OCI-LY7 (cell line): Measurements from ENCODE around the gene AFDN.

Experiments
- EZH2phosphoT487 ChIP-seq: fragments of 200-600 bp; sonication (generic); IDR thresholded peaks from 2 replicates; pipeline ENCODE4 v1.6.1; 2018; ENCODE audit warnings: low read depth, borderline replicate concordance, mild to moderate bottlenecking, mixed run types, antibody characterized with exemption, low read length, moderate library complexity, mixed read lengths
- TF ChIP-seq, protein P1 (sequence below): fragments of 200-600 bp; sonication (generic); conservative IDR thresholded peaks from 2 replicates; pipeline ENCODE4 v1.5.1; 2014; ENCODE audit warnings: mild to moderate bottlenecking, antibody characterized with exemption, low read length, moderate library complexity, mixed read lengths

DNA sequence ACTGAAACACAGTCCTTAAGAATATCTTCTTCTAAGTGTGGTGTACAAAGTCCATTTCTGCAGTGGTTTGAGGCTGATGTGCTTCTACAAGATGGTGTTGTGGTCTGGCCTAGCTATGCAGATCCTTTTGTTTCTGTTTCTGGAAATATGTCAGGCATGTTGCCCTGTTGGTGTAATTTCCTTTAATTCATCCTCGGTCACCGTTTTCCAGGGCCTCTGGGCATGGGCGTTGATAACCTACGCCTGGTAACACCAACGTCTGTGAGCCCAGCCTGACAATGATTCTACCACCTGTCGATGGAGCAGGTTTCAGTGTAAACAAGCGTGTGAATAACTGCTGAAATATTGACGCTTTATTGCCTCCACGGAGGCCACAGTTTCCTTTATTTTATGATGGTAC lies 33.3 kb upstream of the AFDN start:
- TF ChIP-seq, protein P1, sequence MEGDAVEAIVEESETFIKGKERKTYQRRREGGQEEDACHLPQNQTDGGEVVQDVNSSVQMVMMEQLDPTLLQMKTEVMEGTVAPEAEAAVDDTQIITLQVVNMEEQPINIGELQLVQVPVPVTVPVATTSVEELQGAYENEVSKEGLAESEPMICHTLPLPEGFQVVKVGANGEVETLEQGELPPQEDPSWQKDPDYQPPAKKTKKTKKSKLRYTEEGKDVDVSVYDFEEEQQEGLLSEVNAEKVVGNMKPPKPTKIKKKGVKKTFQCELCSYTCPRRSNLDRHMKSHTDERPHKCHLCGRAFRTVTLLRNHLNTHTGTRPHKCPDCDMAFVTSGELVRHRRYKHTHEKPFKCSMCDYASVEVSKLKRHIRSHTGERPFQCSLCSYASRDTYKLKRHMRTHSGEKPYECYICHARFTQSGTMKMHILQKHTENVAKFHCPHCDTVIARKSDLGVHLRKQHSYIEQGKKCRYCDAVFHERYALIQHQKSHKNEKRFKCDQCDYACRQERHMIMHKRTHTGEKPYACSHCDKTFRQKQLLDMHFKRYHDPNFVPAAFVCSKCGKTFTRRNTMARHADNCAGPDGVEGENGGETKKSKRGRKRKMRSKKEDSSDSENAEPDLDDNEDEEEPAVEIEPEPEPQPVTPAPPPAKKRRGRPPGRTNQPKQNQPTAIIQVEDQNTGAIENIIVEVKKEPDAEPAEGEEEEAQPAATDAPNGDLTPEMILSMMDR: no peak
- TF ChIP-seq EZH2phosphoT487: no peak
